GM10266 (cell line): ENCODE results near the gene MORN4.
"Not testable (repeated sequence)": the region's sequence is repeated elsewhere in the genome, so short reads cannot be mapped to it uniquely, and the experiment has no call there.

Experiments
- DNase-seq: peaks from one replicate; pipeline ENCODE4 v3.0.0; 2012; ENCODE audit errors: extremely low spot score
- CTCF ChIP-seq: IDR thresholded peaks from 2 replicates; pipeline ENCODE4 v1.5.1; 2012; ENCODE audit warnings: mild to moderate bottlenecking, low read depth; ENCODE audit not compliant: control insufficient read depth, insufficient read depth; ENCODE audit errors: missing control alignments

Gene MORN4

GRCh38 chr10:97580421-97581367 is 52.6 kb downstream of the MORN4 start:
- no peak for TF ChIP-seq CTCF
- no peak for DNase-seq

- DNase-seq = no peak
- no peak for TF ChIP-seq CTCF
Observed at GRCh38 chr10:97578171-97578844, 55.0 kb downstream of the MORN4 start.

- TF ChIP-seq CTCF = no peak
- DNase-seq = no peak
Observed at GRCh38 chr10:97577701-97578100, 55.6 kb downstream of the MORN4 start.

- not testable (repeated sequence) for DNase-seq
Observed at GRCh38 chr10:97576487-97576886, 56.8 kb downstream of the MORN4 start.

- no peak for TF ChIP-seq CTCF
- DNase-seq = no peak
Observed at GRCh38 chr10:97575127-97575668, 58.1 kb downstream of the MORN4 start.

- TF ChIP-seq CTCF = no peak
- no peak for DNase-seq
Observed at GRCh38 chr10:97574374-97575126, 58.8 kb downstream of the MORN4 start.

GRCh38 chr10:97573672-97574071 is 59.6 kb downstream of the MORN4 start:
- no peak for DNase-seq
- TF ChIP-seq CTCF = no peak
